Activated naive CD4-positive, alpha-beta T cell treated with anti-CD3 and anti-CD28 coated beads, Interleukin-2, amount 50 U/mL, for 24 hours (primary cell): ENCODE results near the gene ACSM2B.
"Not testable (repeated sequence)": the region's sequence is repeated elsewhere in the genome, so short reads cannot be mapped to it uniquely, and the experiment has no call there.

Source experiments
- H3K27ac Mint-ChIP-seq: one replicate; pipeline ENCODE4 v1.8.0; 2021; ENCODE audit warnings: mild to moderate bottlenecking, mixed read lengths
- H3K27me3 Mint-ChIP-seq: one replicate; pipeline ENCODE4 v1.8.0; 2021; ENCODE audit warnings: mixed read lengths
- H3K36me3 Mint-ChIP-seq: one replicate; pipeline ENCODE4 v1.8.0; 2021; ENCODE audit warnings: mixed read lengths
- H3K4me1 Mint-ChIP-seq: one replicate; pipeline ENCODE4 v1.8.0; 2021; ENCODE audit warnings: mixed read lengths
- H3K4me3 Mint-ChIP-seq: one replicate; pipeline ENCODE4 v1.8.0; 2021; ENCODE audit warnings: mild to moderate bottlenecking, mixed read lengths
- H3K9me3 Mint-ChIP-seq: one replicate; pipeline ENCODE4 v1.8.0; 2021; ENCODE audit warnings: mixed read lengths

ACSM2B gene

DNA sequence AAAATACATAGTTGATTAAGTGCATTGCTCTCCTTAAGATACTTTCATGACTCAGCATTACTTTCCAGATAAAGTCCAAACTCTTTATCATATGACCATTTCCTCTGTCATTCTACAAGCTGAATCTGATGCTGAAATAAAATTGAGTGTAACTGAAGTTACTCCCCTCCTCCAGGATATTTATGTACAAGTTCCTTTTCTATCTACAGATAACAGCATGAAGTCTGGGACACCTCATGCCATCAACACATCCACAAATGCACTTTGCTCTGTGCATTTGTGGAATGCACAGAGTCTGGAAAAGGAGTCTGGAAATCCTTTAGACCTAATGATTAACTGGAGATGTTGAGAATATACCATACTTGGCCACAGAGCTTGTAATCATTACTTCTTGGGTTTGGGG, 60.5 kb downstream of the ACSM2B start:
- H3K4me3 Mint-ChIP-seq = no peak overlapping the region
- H3K9me3 Mint-ChIP-seq = peaks cover 11% of the 10 kb centered on the region
- H3K27me3 Mint-ChIP-seq = peaks cover 3% of the 10 kb centered on the region
- no peak overlapping the region for H3K27ac Mint-ChIP-seq
- H3K36me3 Mint-ChIP-seq = no peaks in the 10 kb centered on the region
- H3K4me1 Mint-ChIP-seq = no peaks in the 10 kb centered on the region

DNA sequence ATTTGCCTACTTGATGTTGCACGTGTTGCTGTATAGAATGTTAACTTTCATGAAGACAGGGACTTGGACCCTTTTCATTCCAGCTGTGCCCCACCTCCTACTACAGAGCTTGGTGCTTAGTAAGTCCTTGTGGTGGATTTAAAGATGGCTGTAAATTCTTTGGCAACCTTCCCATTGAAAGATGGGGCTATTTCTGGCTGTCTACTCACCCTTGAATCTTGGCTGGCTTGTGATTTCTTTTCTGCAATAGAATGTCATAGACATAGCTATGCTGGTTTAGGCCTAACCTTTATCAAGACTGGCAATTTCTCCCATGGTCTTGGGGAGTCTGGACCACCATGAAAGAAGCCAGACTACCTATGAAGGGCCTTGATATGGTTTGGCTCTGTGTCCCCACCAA, 65.8 kb downstream of the ACSM2B start:
- H3K4me1 Mint-ChIP-seq = no peaks in the 10 kb centered on the region
- no peaks in the 10 kb centered on the region for H3K36me3 Mint-ChIP-seq
- H3K9me3 Mint-ChIP-seq = peaks cover 28% of the 10 kb centered on the region

GRCh38 chr16:20507280-20507679, 68.9 kb downstream of the ACSM2B start:
- Mint-ChIP-seq H3K27ac (no peak overlapping the region), H3K36me3 (no peaks in the 10 kb centered on the region), H3K9me3 (peaks cover 19% of the 10 kb centered on the region), H3K4me1 (no peaks in the 10 kb centered on the region), H3K27me3 (no peaks in the 10 kb centered on the region), H3K4me3 (no peak overlapping the region)

More for the DNA sequence above, 65.8 kb downstream of the ACSM2B start:
- H3K27ac Mint-ChIP-seq = peak overlapping the region; percentile 5
- no peak overlapping the region for H3K4me3 Mint-ChIP-seq
- H3K27me3 Mint-ChIP-seq = peaks cover 2% of the 10 kb centered on the region

GRCh38 chr16:20504418-20504817, 71.7 kb downstream of the ACSM2B start:
- Mint-ChIP-seq H3K36me3 (no peaks in the 10 kb centered on the region), H3K4me1 (no peaks in the 10 kb centered on the region), H3K27ac (no peak overlapping the region), H3K9me3 (peaks cover 19% of the 10 kb centered on the region), H3K4me3 (no peak overlapping the region), H3K27me3 (peaks cover 2% of the 10 kb centered on the region)

GRCh38 chr16:20491448-20491847, 84.7 kb downstream of the ACSM2B start:
- not testable (repeated sequence) for H3K27ac Mint-ChIP-seq, H3K4me1 Mint-ChIP-seq, H3K36me3 Mint-ChIP-seq, H3K27me3 Mint-ChIP-seq, H3K9me3 Mint-ChIP-seq, H3K4me3 Mint-ChIP-seq

GRCh38 chr16:20490994-20491393, 85.2 kb downstream of the ACSM2B start:
- not testable (repeated sequence) for H3K36me3 Mint-ChIP-seq, H3K27ac Mint-ChIP-seq, H3K4me1 Mint-ChIP-seq, H3K9me3 Mint-ChIP-seq, H3K4me3 Mint-ChIP-seq, H3K27me3 Mint-ChIP-seq
